CD4-positive, alpha-beta memory T cell (primary cell): ENCODE measurements around the gene CCR6. TPM values are rescaled to one million over a fixed set of nuclear protein-coding genes. Genes with fewer than 3 reads are reported as not detected.

Experiments
- CTCF ChIA-PET: fragments of 350-600 bp; sonication (Branson Sonifier 250); formaldehyde crosslinking; loops from one replicate; lab custom pipeline; 2021; ENCODE audit warnings: inconsistent platforms; ENCODE audit not compliant: partially characterized antibody; lab: Charles Lee
- POLR2A ChIA-PET: fragments of 350-600 bp; sonication (Branson Sonifier 250); formaldehyde crosslinking; loops from one replicate; lab custom pipeline; 2021; ENCODE audit not compliant: partially characterized antibody; lab: Charles Lee
- DNase-seq, 5 donors: peaks; one replicate each; pipeline versions ENCODE4 v3.0.0 to v3.0.0-alpha.2; 2020 to 2022; ENCODE audit warnings: mixed read lengths in 1 of 5
- H3K27ac ChIP-seq: one replicate; pipeline ENCODE4 v1.7.0; 2013; ENCODE audit warnings: low read depth, low read length
- H3K27me3 ChIP-seq: 2 replicates; pipeline ENCODE4 v1.7.0; 2013; ENCODE audit warnings: mild to moderate bottlenecking, low read length, moderate library complexity; ENCODE audit not compliant: insufficient read depth
- H3K36me3 ChIP-seq: 2 replicates; pipeline ENCODE4 v1.7.0; 2013; ENCODE audit warnings: mild to moderate bottlenecking, low read length, moderate library complexity; ENCODE audit not compliant: insufficient read depth
- H3K4me1 ChIP-seq: 2 replicates; pipeline ENCODE4 v1.7.0; 2013; ENCODE audit warnings: mild to moderate bottlenecking, low read length, moderate library complexity; ENCODE audit not compliant: insufficient read depth
- H3K4me3 ChIP-seq, 2 donors: one replicate each; pipeline ENCODE4 v1.7.0; 2013; ENCODE audit warnings: low read length in 2 of 2, mild to moderate bottlenecking in 1 of 2
- H3K9me3 ChIP-seq, 2 donors: one replicate each; pipeline ENCODE4 v1.7.0; 2013; ENCODE audit warnings: low read length in 2 of 2, control low read depth in 1 of 2; ENCODE audit not compliant: control insufficient read depth in 1 of 2
- H3K27ac Mint-ChIP-seq, 7 donors: one replicate each; pipeline ENCODE4 v1.8.0; 2020 to 2021; ENCODE audit warnings: mixed read lengths in 7 of 7, mild to moderate bottlenecking in 6 of 7, inconsistent platforms in 3 of 7, moderate library complexity in 3 of 7
- H3K27me3 Mint-ChIP-seq, 2 donors: one replicate each; pipeline ENCODE4 v1.8.0; 2020 to 2021; ENCODE audit warnings: mixed read lengths in 2 of 2
- H3K36me3 Mint-ChIP-seq, 2 donors: one replicate each; pipeline ENCODE4 v1.8.0; 2020 to 2021; ENCODE audit warnings: mixed read lengths in 2 of 2, inconsistent platforms in 1 of 2, mild to moderate bottlenecking in 1 of 2
- H3K4me1 Mint-ChIP-seq, 4 donors: one replicate each; pipeline ENCODE4 v1.8.0; 2020 to 2021; ENCODE audit warnings: mixed read lengths in 4 of 4, mild to moderate bottlenecking in 1 of 4
- H3K4me3 Mint-ChIP-seq, 8 donors: one replicate each; pipeline ENCODE4 v1.8.0; 2020 to 2021; ENCODE audit warnings: mixed read lengths in 8 of 8, mild to moderate bottlenecking in 7 of 8, moderate library complexity in 6 of 8, inconsistent platforms in 3 of 8
- H3K9me3 Mint-ChIP-seq, 8 donors: one replicate each; pipeline ENCODE4 v1.8.0; 2020 to 2021; ENCODE audit warnings: mixed read lengths in 8 of 8, mild to moderate bottlenecking in 5 of 8, inconsistent platforms in 3 of 8, moderate library complexity in 1 of 8
- intact Hi-C: fragments of 100-400 bp; cut with micrococcal nuclease; formaldehyde crosslinking; loops from one replicate; pipeline ENCODE4 v1.15.1; 2023
- polyA plus RNA-seq, 2 donors: library from polyadenylated mRNA; unstranded; fragments of 300-500 nt; fragmentation: Illumina TruSeq; gene quantifications; one replicate each; pipeline ENCODE4 v1.2.3, GENCODE V29; 2021
- total RNA-seq, 2 experiments: library from RNA; stranded (reverse); gene quantifications; one replicate each; pipeline ENCODE4 v1.2.3, GENCODE V29; 2021

Gene CCR6
- total RNA-seq, result 10 to 100 TPM; 21.7 to 23.7 TPM
- polyA plus RNA-seq, result 100 to 1,000 TPM in 1 of 2 donors, 10 to 100 TPM in 1; 98.7 to 124 TPM

DNA sequence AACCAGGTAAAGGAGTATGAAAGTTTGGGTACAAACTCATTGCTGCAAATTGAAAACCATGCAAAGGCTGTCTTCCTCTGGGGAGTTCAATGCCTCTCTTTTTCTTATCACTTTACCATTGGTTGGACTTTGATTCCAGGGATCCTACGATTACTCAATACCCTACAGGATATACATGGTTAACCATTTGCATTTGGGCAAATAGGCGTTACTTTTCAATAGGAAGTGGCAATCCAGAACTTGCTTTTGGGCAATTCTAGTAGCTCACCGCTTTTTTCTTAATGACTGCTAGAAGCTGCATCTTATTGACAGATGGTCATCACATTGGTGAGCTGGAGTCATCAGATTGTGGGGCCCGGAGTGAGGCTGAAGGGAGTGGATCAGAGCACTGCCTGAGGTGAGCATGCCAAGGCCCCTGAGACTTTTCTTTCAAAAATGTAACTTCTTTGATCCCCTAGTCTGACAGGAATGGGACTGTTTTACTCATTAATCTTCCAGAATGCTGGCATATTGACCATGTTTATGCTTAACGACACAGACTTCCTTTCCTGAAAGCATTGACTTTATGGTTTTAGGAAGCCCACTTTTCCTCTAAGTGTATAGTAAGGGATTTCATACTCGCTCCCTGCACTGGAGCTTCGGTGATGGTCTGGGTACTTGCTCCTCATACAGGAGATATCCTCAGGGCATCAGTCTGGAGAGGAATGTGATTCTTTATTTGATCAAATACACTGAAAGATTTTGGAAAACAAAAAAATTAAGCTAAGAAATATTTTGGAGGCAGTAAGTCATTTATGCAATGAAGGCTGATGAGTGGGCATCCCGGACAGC, at the start of gene CCR6:
Gene CCR6 (plus strand): TSS at position 270 of the 831 bp plus-strand sequence. CDS start 13,039 bp downstream, outside the sequence.
- Histone ChIP-seq H3K27me3 (no peaks in the 10 kb centered on the region), H3K27ac (peak within 1 kb of the TSS; percentile 63), H3K4me3 (peak within 1 kb of the TSS; percentile 5 to 13), H3K36me3 (peaks cover 4% of the 10 kb centered on the region), H3K4me1 (peaks cover 94% of the 10 kb centered on the region), H3K9me3 (no peaks in the 10 kb centered on the region)
- ChIA-PET CTCF (interaction anchor here (0.8 to 8.0 kb wide), 17 partner anchors 8 to 742 kb away, joined by 3 to 83 read pairs (median 4); partner anchors contain the start of gene CEP43), POLR2A (interaction anchor here (0.8 to 7.3 kb wide), 13 partner anchors 10 to 169 kb away, joined by 3 to 68 read pairs (median 13); partner anchors contain the start of gene CEP43)
- Mint-ChIP-seq H3K36me3 (peaks cover 23 to 28% of the 10 kb centered on the region in 2 donors), H3K4me1 (peaks cover 61 to 92% (median 75%) of the 10 kb centered on the region in 4 donors), H3K27ac (peak within 1 kb of the TSS; percentile 94 to 98 (median 95)), H3K27me3 (no peaks in the 10 kb centered on the region), H3K4me3 (peak within 1 kb of the TSS; percentile 72 to 87 (median 82)), H3K9me3 (no peaks in the 10 kb centered on the region)
- DNase-seq, result no peak
- intact Hi-C loops, result loop anchor here (2.0 to 10.0 kb wide), 2 partner anchors 16 to 708 kb away; no protein-coding TSS in a partner anchor

DNA sequence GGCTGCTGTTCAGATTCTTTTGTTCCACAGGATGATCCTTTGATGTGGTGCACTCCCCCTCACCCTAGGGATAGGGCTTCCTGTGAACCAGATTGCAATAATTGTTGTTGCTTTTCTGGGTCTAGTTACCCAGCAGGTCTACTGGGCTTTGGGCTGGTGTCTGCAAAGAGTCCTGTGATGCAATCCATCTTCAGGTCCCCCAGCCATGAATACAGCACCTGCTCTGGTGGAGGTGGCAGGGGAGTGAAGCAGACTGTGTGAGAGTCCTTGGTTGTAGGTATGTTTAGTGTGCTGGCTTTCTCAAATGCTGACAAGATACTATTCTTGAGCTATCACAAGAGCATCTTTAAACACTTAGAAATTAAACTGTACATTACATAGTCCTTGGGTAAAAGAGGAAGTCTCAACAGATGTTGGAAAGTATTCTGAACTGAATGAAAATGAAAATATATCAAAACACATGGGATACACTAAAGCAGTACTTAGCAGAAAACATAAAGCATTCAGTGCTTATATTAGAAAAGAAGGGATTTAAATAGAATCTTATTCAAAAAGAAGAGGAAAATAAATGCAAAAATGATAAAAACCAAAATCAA, 49.1 kb upstream of the CCR6 start:
- no peaks in the 10 kb centered on the region for H3K36me3 ChIP-seq
- H3K27me3 ChIP-seq, result no peaks in the 10 kb centered on the region
- peak overlapping the region in 1 of 7 donors; percentile 2 for H3K27ac Mint-ChIP-seq
- H3K9me3 Mint-ChIP-seq, result peaks cover 0 to 26% (median 9%) of the 10 kb centered on the region in 8 donors
- POLR2A ChIA-PET, result no interaction called here
- CTCF ChIA-PET, result interaction anchor here (0.6 to 1.7 kb wide), 2 partner anchors 70 to 84 kb away, joined by 3 to 4 read pairs; no protein-coding TSS in a partner anchor
- H3K4me1 ChIP-seq, result peaks cover 6% of the 10 kb centered on the region
- no peak overlapping the region for H3K27ac ChIP-seq
- H3K4me1 Mint-ChIP-seq, result peaks cover 3 to 11% (median 6%) of the 10 kb centered on the region in 4 donors
- H3K36me3 Mint-ChIP-seq, result peaks cover 0 to 2% of the 10 kb centered on the region in 2 donors
- H3K4me3 ChIP-seq, result no peak overlapping the region
- DNase-seq, result no peak
- intact Hi-C loops, result no loop called here
- no peaks in the 10 kb centered on the region for H3K27me3 Mint-ChIP-seq
- H3K4me3 Mint-ChIP-seq, result no peak overlapping the region
- peaks cover 0 to 5% of the 10 kb centered on the region in 2 donors for H3K9me3 ChIP-seq

DNA sequence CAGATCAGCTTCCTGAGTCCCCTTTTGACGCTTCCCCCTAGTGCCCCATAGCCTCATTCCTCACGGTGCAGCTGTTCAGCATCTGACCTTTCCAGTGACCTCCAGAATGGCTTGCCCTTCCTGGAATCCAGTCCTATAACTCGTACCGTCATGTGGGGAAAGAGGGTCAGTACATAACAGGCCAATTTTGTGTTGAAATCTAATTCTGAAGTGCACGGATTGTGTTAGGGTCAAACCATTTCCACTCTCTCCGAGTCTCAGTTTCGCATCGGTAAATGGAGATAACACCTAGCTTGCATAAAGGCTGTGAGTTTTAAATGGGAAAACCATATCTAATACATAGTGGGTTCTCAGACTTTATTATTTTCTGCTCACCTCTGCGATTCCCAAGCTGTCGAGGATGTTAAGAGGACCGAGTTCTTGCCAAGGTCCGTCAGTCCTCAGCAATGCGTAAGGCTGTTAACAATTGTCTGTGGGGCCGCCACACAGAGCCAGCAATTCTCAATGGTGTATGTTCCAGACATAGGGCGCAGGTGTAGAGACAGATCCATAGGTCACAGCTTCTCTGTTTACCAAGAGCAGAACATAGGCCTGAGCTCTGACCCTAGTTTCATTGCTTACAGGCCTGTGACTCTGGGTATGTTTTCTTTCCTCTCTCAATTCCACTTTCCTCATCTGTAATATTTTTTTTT, 45.5 kb upstream of the CCR6 start:
- Mint-ChIP-seq H3K9me3 (peaks cover 0 to 14% (median 6%) of the 10 kb centered on the region in 8 donors), H3K4me3 (no peak overlapping the region), H3K27me3 (no peaks in the 10 kb centered on the region), H3K4me1 (peaks cover 19 to 30% (median 21%) of the 10 kb centered on the region in 4 donors), H3K27ac (peak overlapping the region in 2 of 7 donors; percentile 4 to 69), H3K36me3 (peaks cover 0 to 2% of the 10 kb centered on the region in 2 donors)
- intact Hi-C loops, result loop anchor here (2.0 to 5.0 kb wide), 2 partner anchors 13 to 35 kb away; no protein-coding TSS in a partner anchor
- Histone ChIP-seq H3K27me3 (no peaks in the 10 kb centered on the region), H3K9me3 (peaks cover 0 to under 1% of the 10 kb centered on the region in 2 donors), H3K36me3 (no peaks in the 10 kb centered on the region), H3K4me1 (peaks cover 23% of the 10 kb centered on the region), H3K4me3 (no peak overlapping the region), H3K27ac (no peak overlapping the region)
- DNase-seq, result no peak
- ChIA-PET CTCF (interaction anchor here (0.7 to 1.7 kb wide), 3 partner anchors 10 to 46 kb away, joined by 3 to 7 read pairs (median 3); partner anchors contain the start of gene CCR6), POLR2A (interaction anchor here (0.7 to 1.4 kb wide), 2 partner anchors 35 to 77 kb away, joined by 3 read pairs; no protein-coding TSS in a partner anchor)

DNA sequence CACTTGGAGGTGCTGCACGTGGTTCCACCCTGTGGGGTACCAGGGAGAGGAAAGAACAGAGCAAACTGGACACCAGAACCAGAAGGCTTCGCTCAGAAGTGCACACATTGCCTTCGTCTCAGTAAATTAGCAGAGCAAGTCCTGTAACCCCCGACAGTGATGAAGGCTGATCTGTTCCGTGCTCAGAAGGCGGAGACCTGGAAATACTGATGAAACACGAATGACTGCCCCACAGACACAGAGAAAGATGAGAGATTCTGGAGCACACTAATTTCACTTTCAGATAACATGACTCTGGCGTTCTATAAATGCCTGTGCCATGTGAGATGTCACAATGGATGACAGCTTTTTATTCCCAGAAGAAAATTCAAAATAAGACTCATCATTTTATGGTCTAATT, 44.2 kb upstream of the CCR6 start:
- Histone ChIP-seq H3K27me3 (no peaks in the 10 kb centered on the region), H3K4me1 (peaks cover 19% of the 10 kb centered on the region), H3K27ac (no peak overlapping the region), H3K9me3 (no peaks in the 10 kb centered on the region), H3K36me3 (no peaks in the 10 kb centered on the region), H3K4me3 (no peak overlapping the region)
- H3K4me1 Mint-ChIP-seq, result peaks cover 18 to 25% (median 21%) of the 10 kb centered on the region in 4 donors
- peak overlapping the region in 2 of 7 donors; percentile 7 to 84 for H3K27ac Mint-ChIP-seq
- CTCF ChIA-PET, result interaction anchor here (1.7 kb wide), 1 partner anchor 44 kb away, joined by 7 read pairs; the partner anchor contains the start of gene CCR6
- no peaks in the 10 kb centered on the region for H3K27me3 Mint-ChIP-seq
- intact Hi-C loops, result loop anchor here (1.0 to 5.0 kb wide), 3 partner anchors 22 to 64 kb away; no protein-coding TSS in a partner anchor
- H3K9me3 Mint-ChIP-seq, result peaks cover 0 to 4% (median 0%) of the 10 kb centered on the region in 8 donors
- peak overlapping the region in 3 of 8 donors; percentile 8 to 46 (median 19) for H3K4me3 Mint-ChIP-seq
- peaks cover 0 to 2% of the 10 kb centered on the region in 2 donors for H3K36me3 Mint-ChIP-seq
- DNase-seq, result no peak
- POLR2A ChIA-PET, result interaction anchor here (1.4 kb wide), 1 partner anchor 79 kb away, joined by 3 read pairs; no protein-coding TSS in a partner anchor

DNA sequence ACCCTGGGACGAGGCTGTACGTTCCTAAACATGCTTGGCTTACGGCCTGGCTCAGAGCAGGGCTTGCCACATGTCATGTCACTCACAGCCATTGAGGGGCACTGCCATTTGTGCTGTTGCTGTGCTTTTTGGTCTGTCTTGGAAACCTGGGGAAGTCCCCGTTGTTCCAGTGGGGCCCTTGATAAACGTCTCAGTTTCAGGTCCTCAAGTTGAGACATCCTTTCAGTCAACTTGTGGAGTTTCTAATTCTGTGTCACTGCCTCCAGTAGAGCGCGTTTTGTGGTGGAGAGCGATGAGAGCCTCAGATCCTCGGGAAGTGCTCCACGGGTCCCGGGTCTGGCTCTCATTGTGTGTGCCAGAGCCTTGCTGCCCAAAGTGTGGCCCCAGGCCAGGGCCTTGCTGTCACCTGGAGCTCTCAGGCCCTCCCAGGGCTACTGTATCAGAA, 43.0 kb upstream of the CCR6 start:
- no peaks in the 10 kb centered on the region for H3K9me3 ChIP-seq
- H3K4me3 ChIP-seq, result peak overlapping the region in 1 of 2 donors; percentile 21
- CTCF ChIA-PET, result interaction anchor here (0.8 to 1.5 kb wide), 3 partner anchors 14 to 65 kb away, joined by 3 to 8 read pairs (median 3); no protein-coding TSS in a partner anchor
- peak; percentile 65 to 80 (median 73) for DNase-seq
- peaks cover 16 to 22% (median 20%) of the 10 kb centered on the region in 4 donors for H3K4me1 Mint-ChIP-seq
- POLR2A ChIA-PET, result interaction anchor here (1.1 to 1.2 kb wide), 2 partner anchors 32 to 39 kb away, joined by 3 read pairs; no protein-coding TSS in a partner anchor
- H3K4me1 ChIP-seq, result peaks cover 17% of the 10 kb centered on the region
- peak overlapping the region; percentile 26 for H3K27ac ChIP-seq
- peak overlapping the region in 6 of 7 donors; percentile 77 to 92 (median 84) for H3K27ac Mint-ChIP-seq
- H3K27me3 Mint-ChIP-seq, result no peaks in the 10 kb centered on the region
- H3K4me3 Mint-ChIP-seq, result peak overlapping the region; percentile 1 to 74 (median 62)
- no peaks in the 10 kb centered on the region for H3K9me3 Mint-ChIP-seq
- H3K27me3 ChIP-seq, result no peaks in the 10 kb centered on the region
- H3K36me3 ChIP-seq, result no peaks in the 10 kb centered on the region
- intact Hi-C loops, result loop anchor here (1.0 to 5.0 kb wide), 3 partner anchors 23 to 62 kb away; no protein-coding TSS in a partner anchor
- peaks cover 0 to 2% of the 10 kb centered on the region in 2 donors for H3K36me3 Mint-ChIP-seq

DNA sequence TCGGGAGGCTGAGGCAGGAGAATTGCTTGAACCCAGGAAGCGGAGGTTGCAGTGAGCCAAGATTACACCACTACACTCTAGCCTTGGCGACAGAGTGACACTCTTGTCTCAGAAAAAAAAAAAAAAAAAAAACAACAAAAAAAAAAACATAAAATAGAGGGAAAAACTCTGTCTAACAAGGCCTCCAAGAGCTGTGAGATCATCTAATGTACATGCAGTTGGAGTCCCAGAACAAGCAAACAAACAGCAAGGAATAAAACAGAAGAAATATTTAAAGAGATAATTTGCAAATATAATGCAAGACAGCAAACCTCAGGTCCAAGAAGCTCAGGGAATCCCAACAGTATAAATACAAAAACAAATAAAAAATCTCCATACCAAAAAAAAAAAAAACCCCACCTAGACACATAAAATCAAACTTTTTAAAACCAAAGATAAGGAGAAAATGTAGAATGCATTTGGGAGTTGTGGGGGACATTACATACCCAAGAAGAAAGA, 35.0 kb upstream of the CCR6 start:
- peak overlapping the region in 1 of 7 donors; percentile 43 for H3K27ac Mint-ChIP-seq
- H3K36me3 ChIP-seq, result no peaks in the 10 kb centered on the region
- POLR2A ChIA-PET, result interaction anchor here (1.3 kb wide), 1 partner anchor 40 kb away, joined by 3 read pairs; no protein-coding TSS in a partner anchor
- H3K27me3 ChIP-seq, result no peaks in the 10 kb centered on the region
- intact Hi-C loops, result no loop called here
- H3K9me3 Mint-ChIP-seq, result peaks cover 0 to 26% (median 14%) of the 10 kb centered on the region in 8 donors
- H3K4me1 Mint-ChIP-seq, result peaks cover 26 to 41% (median 35%) of the 10 kb centered on the region in 4 donors
- peaks cover 0 to 4% of the 10 kb centered on the region in 2 donors for H3K36me3 Mint-ChIP-seq
- DNase-seq, result no peak
- H3K4me1 ChIP-seq, result peaks cover 30% of the 10 kb centered on the region
- H3K27ac ChIP-seq, result no peak overlapping the region
- no peaks in the 10 kb centered on the region for H3K9me3 ChIP-seq
- no peaks in the 10 kb centered on the region for H3K27me3 Mint-ChIP-seq
- H3K4me3 Mint-ChIP-seq, result no peak overlapping the region
- CTCF ChIA-PET, result interaction anchor here (0.8 to 1.5 kb wide), 3 partner anchors 29 to 54 kb away, joined by 3 read pairs; no protein-coding TSS in a partner anchor
- H3K4me3 ChIP-seq, result no peak overlapping the region
